Neural cell (in vitro differentiated cells): ENCODE results near the gene ATP2A1. TPM values are rescaled to one million over a fixed set of nuclear protein-coding genes. Genes with fewer than 3 reads are reported as not detected.

Source experiments
- H2AFZ ChIP-seq: fragments of 200-600, 300-800 bp; sonication (generic), shearing (Covaris generic); 2 replicates; pipeline ENCODE4 v1.6.0; 2014; ENCODE audit warnings: low read depth, mild to moderate bottlenecking, antibody characterized with exemption, low read length, moderate library complexity
- H3F3A ChIP-seq: fragments of 200-600 bp; shearing (Covaris generic); 2 replicates; pipeline ENCODE4 v1.6.1; 2016; ENCODE audit warnings: mild to moderate bottlenecking, moderate library complexity, mixed read lengths, antibody characterized with exemption, low read length; ENCODE audit not compliant: insufficient read depth, poor library complexity, severe bottlenecking
- H3K27ac ChIP-seq: fragments of 200-600, 300-800 bp; sonication (generic), shearing (Covaris generic); 2 replicates; pipeline ENCODE4 v1.5.1; 2014; ENCODE audit warnings: mild to moderate bottlenecking, low read length, moderate library complexity
- H3K27me3 ChIP-seq: fragments of 300-800, 200-600 bp; sonication (generic), shearing (Covaris generic); 2 replicates; pipeline ENCODE4 v1.6.0; 2014; ENCODE audit warnings: mild to moderate bottlenecking, low read depth, low read length, moderate library complexity; ENCODE audit not compliant: insufficient read depth
- H3K36me3 ChIP-seq: fragments of 300-800, 200-600 bp; sonication (generic), shearing (Covaris generic); 2 replicates; pipeline ENCODE4 v1.5.1; 2014; ENCODE audit warnings: mild to moderate bottlenecking, antibody characterized with exemption, low read length, moderate library complexity; ENCODE audit not compliant: insufficient read depth
- H3K4me2 ChIP-seq: fragments of 300-800, 200-600 bp; sonication (generic), shearing (Covaris generic); 2 replicates; pipeline ENCODE4 v1.6.0; 2014; ENCODE audit warnings: mild to moderate bottlenecking, low read length
- H3K4me3 ChIP-seq: fragments of 300-800, 200-600 bp; sonication (generic), shearing (Covaris generic); 2 replicates; pipeline ENCODE4 v1.5.1; 2014; ENCODE audit warnings: mild to moderate bottlenecking, low read length, moderate library complexity
- H3K79me2 ChIP-seq: fragments of 200-600 bp; shearing (Covaris generic); replicated peaks from 2 replicates; pipeline ENCODE4 v1.6.0; 2014; ENCODE audit warnings: mild to moderate bottlenecking, low read length, moderate library complexity; ENCODE audit not compliant: insufficient read depth
- H3K9ac ChIP-seq: fragments of 300-800, 200-600 bp; sonication (generic), shearing (Covaris generic); 2 replicates; pipeline ENCODE4 v1.6.1; 2016; ENCODE audit warnings: mild to moderate bottlenecking, low read length, mixed read lengths
- H3K9me2 ChIP-seq: fragments of 200-600 bp; shearing (Covaris generic); 2 replicates; pipeline ENCODE4 v1.6.1; 2016; ENCODE audit warnings: mild to moderate bottlenecking, low read length, mixed read lengths; ENCODE audit not compliant: insufficient read depth
- H3K9me3 ChIP-seq: fragments of 200-600, 300-800 bp; sonication (generic), shearing (Covaris generic); 2 replicates; pipeline ENCODE4 v1.6.1; 2016; ENCODE audit warnings: mild to moderate bottlenecking, mixed run types, low read length, moderate library complexity, mixed read lengths
- H4K20me1 ChIP-seq: fragments of 200-600 bp; shearing (Covaris generic); 2 replicates; pipeline ENCODE4 v1.6.1; 2016; ENCODE audit warnings: mild to moderate bottlenecking, mixed run types; ENCODE audit not compliant: insufficient read depth
- EP300 ChIP-seq: fragments of 450-650 bp; conservative IDR thresholded peaks from 2 replicates; pipeline ENCODE4 v1.6.1; 2014; ENCODE audit warnings: antibody characterized with exemption, mild to moderate bottlenecking, moderate library complexity; ENCODE audit not compliant: poor library complexity, severe bottlenecking
- EZH2 ChIP-seq: fragments of 200-600, 300-800 bp; shearing (Covaris generic), sonication (generic); IDR thresholded peaks from 2 replicates; pipeline ENCODE4 v1.6.1; 2014; ENCODE audit warnings: antibody characterized with exemption, low read length, borderline replicate concordance, mild to moderate bottlenecking; ENCODE audit not compliant: insufficient read depth, poor library complexity, severe bottlenecking
- MXI1 ChIP-seq: fragments of 450-650 bp; conservative IDR thresholded peaks from 2 replicates; pipeline ENCODE4 v1.6.1; 2014; ENCODE audit warnings: antibody characterized with exemption, mild to moderate bottlenecking; ENCODE audit not compliant: poor library complexity, severe bottlenecking
- POLR2AphosphoS5 ChIP-seq: IDR thresholded peaks from 2 replicates; pipeline ENCODE4 v1.6.1; 2012
- RAD21 ChIP-seq: fragments of 450-650 bp; conservative IDR thresholded peaks from 2 replicates; pipeline ENCODE4 v1.6.1; 2014; ENCODE audit warnings: antibody characterized with exemption, mild to moderate bottlenecking, moderate library complexity
- SMC3 ChIP-seq: fragments of 450-650 bp; conservative IDR thresholded peaks from 2 replicates; pipeline ENCODE4 v1.6.1; 2014; ENCODE audit warnings: antibody characterized with exemption, mild to moderate bottlenecking, moderate library complexity; ENCODE audit not compliant: poor library complexity
- TAF1 ChIP-seq: IDR thresholded peaks from 2 replicates; pipeline ENCODE4 v1.6.1; 2012; ENCODE audit warnings: low read depth
- polyA plus RNA-seq: library from polyadenylated mRNA; depleted of rRNA; stranded (reverse); fragments of >200 nt; gene quantifications from 2 replicates; pipeline ENCODE4 v1.2.3, GENCODE V29; 2014
- TF ChIP-seq, protein P1 (sequence below): IDR thresholded peaks from 2 replicates; pipeline ENCODE4 v1.6.1; 2012; ENCODE audit warnings: borderline replicate concordance
- TF ChIP-seq, protein P2 (sequence below): fragments of 450-650 bp; IDR thresholded peaks from 2 replicates; pipeline ENCODE4 v1.5.1; 2014; ENCODE audit warnings: antibody characterized with exemption, mild to moderate bottlenecking, moderate library complexity; ENCODE audit not compliant: poor library complexity, severe bottlenecking

ATP2A1 gene
- polyA plus RNA-seq, 1 donor from 2014 or later: 0.06 TPM

DNA sequence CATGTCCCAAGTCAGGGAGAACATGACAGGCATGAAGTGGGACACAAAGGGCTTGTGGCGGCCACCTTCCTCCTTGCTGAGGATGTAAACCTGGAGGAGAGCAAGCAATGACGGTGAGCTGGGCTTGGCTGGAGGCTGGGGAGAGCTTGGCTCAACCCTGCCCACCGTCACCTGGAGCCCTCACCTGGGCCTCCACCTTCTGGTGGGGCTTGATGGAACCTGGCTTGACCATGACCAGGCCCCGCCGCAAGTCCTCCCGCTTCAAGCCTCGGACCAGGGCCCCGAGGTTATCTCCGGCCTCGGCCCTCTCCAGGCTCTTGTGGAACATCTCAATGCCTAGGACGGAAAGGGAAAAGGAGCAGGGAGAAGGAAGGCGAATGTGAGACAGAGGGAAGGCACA lies 34.5 kb upstream of the ATP2A1 start:
- Histone ChIP-seq H3K27ac (no peak overlapping the region), H2AFZ (no peak overlapping the region), H4K20me1 (no peaks in the 10 kb centered on the region), H3K27me3 (no peaks in the 10 kb centered on the region), H3K79me2 (peaks cover 23% of the 10 kb centered on the region), H3K9me2 (no peaks in the 10 kb centered on the region), H3K9ac (no peak overlapping the region), H3K4me2 (no peak overlapping the region), H3K9me3 (no peaks in the 10 kb centered on the region), H3K4me3 (no peak overlapping the region), H3F3A (no peaks in the 10 kb centered on the region), H3K36me3 (no peaks in the 10 kb centered on the region)
- no peak for TF ChIP-seq EP300
- TF ChIP-seq SMC3: no peak
- TF ChIP-seq, protein P1, sequence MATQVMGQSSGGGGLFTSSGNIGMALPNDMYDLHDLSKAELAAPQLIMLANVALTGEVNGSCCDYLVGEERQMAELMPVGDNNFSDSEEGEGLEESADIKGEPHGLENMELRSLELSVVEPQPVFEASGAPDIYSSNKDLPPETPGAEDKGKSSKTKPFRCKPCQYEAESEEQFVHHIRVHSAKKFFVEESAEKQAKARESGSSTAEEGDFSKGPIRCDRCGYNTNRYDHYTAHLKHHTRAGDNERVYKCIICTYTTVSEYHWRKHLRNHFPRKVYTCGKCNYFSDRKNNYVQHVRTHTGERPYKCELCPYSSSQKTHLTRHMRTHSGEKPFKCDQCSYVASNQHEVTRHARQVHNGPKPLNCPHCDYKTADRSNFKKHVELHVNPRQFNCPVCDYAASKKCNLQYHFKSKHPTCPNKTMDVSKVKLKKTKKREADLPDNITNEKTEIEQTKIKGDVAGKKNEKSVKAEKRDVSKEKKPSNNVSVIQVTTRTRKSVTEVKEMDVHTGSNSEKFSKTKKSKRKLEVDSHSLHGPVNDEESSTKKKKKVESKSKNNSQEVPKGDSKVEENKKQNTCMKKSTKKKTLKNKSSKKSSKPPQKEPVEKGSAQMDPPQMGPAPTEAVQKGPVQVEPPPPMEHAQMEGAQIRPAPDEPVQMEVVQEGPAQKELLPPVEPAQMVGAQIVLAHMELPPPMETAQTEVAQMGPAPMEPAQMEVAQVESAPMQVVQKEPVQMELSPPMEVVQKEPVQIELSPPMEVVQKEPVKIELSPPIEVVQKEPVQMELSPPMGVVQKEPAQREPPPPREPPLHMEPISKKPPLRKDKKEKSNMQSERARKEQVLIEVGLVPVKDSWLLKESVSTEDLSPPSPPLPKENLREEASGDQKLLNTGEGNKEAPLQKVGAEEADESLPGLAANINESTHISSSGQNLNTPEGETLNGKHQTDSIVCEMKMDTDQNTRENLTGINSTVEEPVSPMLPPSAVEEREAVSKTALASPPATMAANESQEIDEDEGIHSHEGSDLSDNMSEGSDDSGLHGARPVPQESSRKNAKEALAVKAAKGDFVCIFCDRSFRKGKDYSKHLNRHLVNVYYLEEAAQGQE: no peak
- TF ChIP-seq TAF1: no peak
- no peak for TF ChIP-seq EZH2
- TF ChIP-seq, protein P2, sequence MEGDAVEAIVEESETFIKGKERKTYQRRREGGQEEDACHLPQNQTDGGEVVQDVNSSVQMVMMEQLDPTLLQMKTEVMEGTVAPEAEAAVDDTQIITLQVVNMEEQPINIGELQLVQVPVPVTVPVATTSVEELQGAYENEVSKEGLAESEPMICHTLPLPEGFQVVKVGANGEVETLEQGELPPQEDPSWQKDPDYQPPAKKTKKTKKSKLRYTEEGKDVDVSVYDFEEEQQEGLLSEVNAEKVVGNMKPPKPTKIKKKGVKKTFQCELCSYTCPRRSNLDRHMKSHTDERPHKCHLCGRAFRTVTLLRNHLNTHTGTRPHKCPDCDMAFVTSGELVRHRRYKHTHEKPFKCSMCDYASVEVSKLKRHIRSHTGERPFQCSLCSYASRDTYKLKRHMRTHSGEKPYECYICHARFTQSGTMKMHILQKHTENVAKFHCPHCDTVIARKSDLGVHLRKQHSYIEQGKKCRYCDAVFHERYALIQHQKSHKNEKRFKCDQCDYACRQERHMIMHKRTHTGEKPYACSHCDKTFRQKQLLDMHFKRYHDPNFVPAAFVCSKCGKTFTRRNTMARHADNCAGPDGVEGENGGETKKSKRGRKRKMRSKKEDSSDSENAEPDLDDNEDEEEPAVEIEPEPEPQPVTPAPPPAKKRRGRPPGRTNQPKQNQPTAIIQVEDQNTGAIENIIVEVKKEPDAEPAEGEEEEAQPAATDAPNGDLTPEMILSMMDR: no peak
- no peak for TF ChIP-seq RAD21
- no peak for TF ChIP-seq MXI1
- no peak for TF ChIP-seq POLR2AphosphoS5

DNA sequence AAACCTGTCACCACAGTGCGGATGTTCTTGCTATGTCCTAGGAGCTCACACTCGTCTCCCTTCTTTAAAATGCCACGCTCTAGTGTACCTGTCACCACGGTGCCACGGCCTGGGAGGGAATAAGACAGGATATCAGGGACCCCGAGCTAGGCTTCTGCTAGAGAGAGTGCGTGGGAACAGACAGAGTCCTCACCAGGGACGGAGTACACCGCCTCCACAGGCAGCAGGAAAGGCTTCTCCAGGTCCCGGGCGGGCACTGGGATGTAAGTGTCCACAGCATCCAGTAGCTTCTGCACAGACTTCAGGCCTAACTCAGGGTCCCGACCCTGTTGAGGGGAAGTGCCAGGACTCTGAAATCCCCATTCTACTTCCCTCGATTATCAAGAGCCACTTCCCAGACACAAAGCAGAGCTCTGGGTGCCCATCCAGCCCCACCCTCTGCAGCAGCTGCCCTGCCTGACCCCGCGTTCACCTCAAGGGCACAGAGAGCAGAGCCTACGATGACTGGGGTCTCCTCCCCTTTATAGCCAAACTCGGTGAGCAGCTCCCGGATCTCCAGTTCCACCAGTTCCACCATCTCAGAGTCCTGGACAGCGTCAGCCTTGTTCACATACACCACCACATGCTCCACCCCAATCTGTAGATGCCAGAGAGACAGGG lies 33.9 kb upstream of the ATP2A1 start:
- H3K36me3 ChIP-seq: no peaks in the 10 kb centered on the region
- H3K9ac ChIP-seq: no peak overlapping the region
- no peaks in the 10 kb centered on the region for H3K9me2 ChIP-seq
- TF ChIP-seq TAF1 (no peak), RAD21 (no peak)
- TF ChIP-seq, protein P1: no peak
- no peak overlapping the region for H2AFZ ChIP-seq
- H3K4me3 ChIP-seq: peak overlapping the region; percentile 100
- H3K9me3 ChIP-seq: no peaks in the 10 kb centered on the region
- peaks cover 23% of the 10 kb centered on the region for H3K79me2 ChIP-seq
- H3F3A ChIP-seq: no peaks in the 10 kb centered on the region
- no peak overlapping the region for H3K4me2 ChIP-seq
- H3K27me3 ChIP-seq: no peaks in the 10 kb centered on the region
- H4K20me1 ChIP-seq: no peaks in the 10 kb centered on the region
- no peak overlapping the region for H3K27ac ChIP-seq
